Effector memory CD8-positive, alpha-beta T cell (primary cell): ENCODE data around the gene CDH13.

Source experiments
- ATAC-seq: fragments of 150-1000 bp; cut with Tn5 transposase; replicated peaks from 2 replicates; pipeline ENCODE4 v1.10.0; 2021; ENCODE audit warnings: mild to moderate bottlenecking, moderate library complexity
- DNase-seq, 3 experiments: peaks; one replicate each; pipeline ENCODE4 v3.0.0; 2021
- H3K27ac Mint-ChIP-seq, 2 donors: one replicate each; pipeline ENCODE4 v1.8.0; 2022; ENCODE audit warnings: mild to moderate bottlenecking in 2 of 2, mixed read lengths in 2 of 2, moderate library complexity in 2 of 2
- H3K27me3 Mint-ChIP-seq, 2 donors: one replicate each; pipeline ENCODE4 v1.8.0; 2022; ENCODE audit warnings: mixed read lengths in 2 of 2
- H3K36me3 Mint-ChIP-seq: one replicate; pipeline ENCODE4 v1.8.0; 2022; ENCODE audit warnings: mild to moderate bottlenecking, moderate library complexity, mixed read lengths; ENCODE audit not compliant: insufficient read depth
- H3K4me1 Mint-ChIP-seq, 2 donors: one replicate each; pipeline ENCODE4 v1.8.0; 2022; ENCODE audit warnings: low read depth in 2 of 2, mixed read lengths in 2 of 2
- H3K4me3 Mint-ChIP-seq, 2 donors: one replicate each; pipeline ENCODE4 v1.8.0; 2022; ENCODE audit warnings: mild to moderate bottlenecking in 2 of 2, mixed read lengths in 2 of 2, moderate library complexity in 2 of 2
- H3K9me3 Mint-ChIP-seq, 2 donors: one replicate each; pipeline ENCODE4 v1.8.0; 2022; ENCODE audit warnings: mixed read lengths in 2 of 2

CDH13 gene

GRCh38 chr16:83365166-83365565, 738.4 kb downstream of the CDH13 start:
- H3K9me3 Mint-ChIP-seq: peaks cover 0 to 7% of the 10 kb centered on the region in 2 donors
- H3K4me1 Mint-ChIP-seq: no peaks in the 10 kb centered on the region
- H3K27ac Mint-ChIP-seq: no peak overlapping the region
- no peaks in the 10 kb centered on the region for H3K36me3 Mint-ChIP-seq
- no peak overlapping the region for H3K4me3 Mint-ChIP-seq
- peaks cover 13 to 49% of the 10 kb centered on the region in 2 donors for H3K27me3 Mint-ChIP-seq
- DNase-seq (no peak), ATAC-seq (no peak)

GRCh38 chr16:83366228-83366627, 739.5 kb downstream of the CDH13 start:
- ATAC-seq (no peak), DNase-seq (no peak)
- Mint-ChIP-seq H3K36me3 (no peaks in the 10 kb centered on the region), H3K9me3 (peaks cover 0 to 8% of the 10 kb centered on the region in 2 donors), H3K4me3 (no peak overlapping the region), H3K27me3 (peaks cover 13 to 52% of the 10 kb centered on the region in 2 donors), H3K4me1 (no peaks in the 10 kb centered on the region), H3K27ac (no peak overlapping the region)

- H3K9me3 Mint-ChIP-seq: peaks cover 0 to 3% of the 10 kb centered on the region in 2 donors
- DNase-seq: no peak
- H3K36me3 Mint-ChIP-seq: no peaks in the 10 kb centered on the region
- no peaks in the 10 kb centered on the region for H3K4me1 Mint-ChIP-seq
- H3K27ac Mint-ChIP-seq: no peak overlapping the region
- ATAC-seq: no peak
- no peak overlapping the region for H3K4me3 Mint-ChIP-seq
- H3K27me3 Mint-ChIP-seq: peaks cover 18 to 30% of the 10 kb centered on the region in 2 donors
These were observed 748.2 kb downstream of the CDH13 start for GRCh38 chr16:83374979-83375378.

DNA sequence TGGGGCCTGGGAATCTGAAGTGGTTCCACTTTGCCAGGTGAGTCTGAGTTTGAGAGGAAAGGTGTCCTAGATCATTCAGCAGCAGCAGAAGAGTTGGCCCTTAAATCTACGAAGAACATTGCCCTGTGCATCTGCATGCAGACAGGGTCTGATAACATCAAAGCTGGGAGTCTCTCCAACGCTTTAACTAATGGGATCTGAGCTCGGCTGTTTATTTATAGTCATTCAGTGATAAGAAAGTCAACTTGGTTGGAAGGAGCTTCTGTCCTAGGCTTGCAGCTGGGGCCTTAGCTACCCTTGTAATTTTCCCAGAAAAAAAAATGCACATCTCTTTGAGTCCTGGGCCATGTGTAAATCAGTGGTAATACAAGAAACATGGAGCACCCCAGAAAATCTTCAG, 763.0 kb downstream of the CDH13 start:
- Mint-ChIP-seq H3K27me3 (peaks cover 0 to 6% of the 10 kb centered on the region in 2 donors), H3K4me1 (no peaks in the 10 kb centered on the region)

GRCh38 chr16:83390759-83391158, 764.0 kb downstream of the CDH13 start:
- Mint-ChIP-seq H3K27ac (no peak overlapping the region), H3K4me3 (no peak overlapping the region), H3K36me3 (peaks cover 3% of the 10 kb centered on the region), H3K27me3 (peaks cover 0 to 6% of the 10 kb centered on the region in 2 donors), H3K4me1 (no peaks in the 10 kb centered on the region), H3K9me3 (peaks cover 2 to 6% of the 10 kb centered on the region in 2 donors)
- no peak for DNase-seq
- no peak for ATAC-seq

More for the DNA sequence above, 763.0 kb downstream of the CDH13 start:
- Mint-ChIP-seq H3K36me3 (peaks cover 3% of the 10 kb centered on the region), H3K27ac (no peak overlapping the region), H3K9me3 (peaks cover 0 to 6% of the 10 kb centered on the region in 2 donors), H3K4me3 (no peak overlapping the region)
- DNase-seq: no peak
- no peak for ATAC-seq

DNA sequence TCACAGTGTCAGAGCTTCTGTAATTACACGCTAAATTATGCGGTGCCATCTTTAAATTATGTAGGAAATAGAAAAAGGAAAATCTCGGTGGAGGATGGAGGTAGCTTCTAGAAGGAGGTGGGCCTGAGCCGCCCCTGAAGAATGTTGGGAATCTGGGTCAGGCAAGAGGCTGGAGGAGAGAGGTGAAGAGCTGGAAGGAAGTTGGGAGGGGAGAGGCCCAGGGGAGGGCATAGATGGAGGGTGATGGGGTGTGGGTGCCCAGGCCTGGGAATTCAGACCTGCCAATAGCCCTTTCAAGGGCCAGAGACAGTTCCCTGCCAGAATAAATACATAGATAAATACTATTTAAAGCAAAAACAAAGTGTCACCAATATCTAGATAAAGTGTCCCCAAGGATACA, 766.0 kb downstream of the CDH13 start:
- no peak overlapping the region for H3K27ac Mint-ChIP-seq
- no peak for ATAC-seq
- no peak for DNase-seq
- peaks cover 8 to 11% of the 10 kb centered on the region in 2 donors for H3K9me3 Mint-ChIP-seq
- H3K27me3 Mint-ChIP-seq: peaks cover 0 to 6% of the 10 kb centered on the region in 2 donors
- H3K4me1 Mint-ChIP-seq: no peaks in the 10 kb centered on the region
- no peak overlapping the region for H3K4me3 Mint-ChIP-seq
- peaks cover 3% of the 10 kb centered on the region for H3K36me3 Mint-ChIP-seq

DNA sequence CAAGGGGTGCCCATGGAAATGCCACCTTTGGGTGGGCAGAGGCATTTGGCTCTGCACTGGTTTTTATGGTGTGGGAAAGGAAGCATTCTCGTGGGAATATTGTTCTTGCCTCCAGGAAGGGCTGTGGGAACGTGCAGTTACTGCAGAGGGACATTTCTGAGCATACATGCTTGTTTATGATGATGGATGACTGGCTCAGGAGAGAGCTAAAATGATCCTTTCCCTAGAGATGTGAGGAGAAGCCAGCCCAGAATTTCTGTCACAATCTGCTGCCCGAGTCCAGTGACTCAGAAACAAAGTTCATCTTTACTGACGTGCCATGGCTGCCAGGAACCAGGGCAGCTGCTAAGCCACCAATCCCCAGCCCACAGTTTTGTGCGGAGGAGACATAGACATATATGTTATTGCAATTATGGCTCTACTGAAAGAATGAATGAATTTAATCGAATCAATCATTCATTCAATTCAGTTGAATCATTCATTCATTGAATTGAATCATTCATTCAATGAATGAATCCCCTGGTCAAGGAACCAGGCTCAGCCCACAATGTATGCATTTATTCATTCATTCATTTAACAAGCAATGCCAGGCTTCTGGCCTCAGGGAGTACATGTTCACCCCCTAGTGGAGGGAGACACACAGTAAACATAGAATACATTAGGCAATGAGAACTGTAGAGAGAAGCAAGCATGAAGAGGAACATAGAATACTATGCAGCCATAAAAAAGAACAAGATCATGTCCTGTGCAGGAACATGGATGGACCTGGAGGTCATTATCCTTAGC, 766.6 kb downstream of the CDH13 start:
- H3K9me3 Mint-ChIP-seq: peaks cover 8 to 11% of the 10 kb centered on the region in 2 donors
- no peak overlapping the region for H3K27ac Mint-ChIP-seq
- ATAC-seq (no peak), DNase-seq (no peak)
- no peak overlapping the region for H3K4me3 Mint-ChIP-seq
- H3K4me1 Mint-ChIP-seq: no peaks in the 10 kb centered on the region
- peaks cover 0 to 6% of the 10 kb centered on the region in 2 donors for H3K27me3 Mint-ChIP-seq
- H3K36me3 Mint-ChIP-seq: peaks cover 3% of the 10 kb centered on the region

DNA sequence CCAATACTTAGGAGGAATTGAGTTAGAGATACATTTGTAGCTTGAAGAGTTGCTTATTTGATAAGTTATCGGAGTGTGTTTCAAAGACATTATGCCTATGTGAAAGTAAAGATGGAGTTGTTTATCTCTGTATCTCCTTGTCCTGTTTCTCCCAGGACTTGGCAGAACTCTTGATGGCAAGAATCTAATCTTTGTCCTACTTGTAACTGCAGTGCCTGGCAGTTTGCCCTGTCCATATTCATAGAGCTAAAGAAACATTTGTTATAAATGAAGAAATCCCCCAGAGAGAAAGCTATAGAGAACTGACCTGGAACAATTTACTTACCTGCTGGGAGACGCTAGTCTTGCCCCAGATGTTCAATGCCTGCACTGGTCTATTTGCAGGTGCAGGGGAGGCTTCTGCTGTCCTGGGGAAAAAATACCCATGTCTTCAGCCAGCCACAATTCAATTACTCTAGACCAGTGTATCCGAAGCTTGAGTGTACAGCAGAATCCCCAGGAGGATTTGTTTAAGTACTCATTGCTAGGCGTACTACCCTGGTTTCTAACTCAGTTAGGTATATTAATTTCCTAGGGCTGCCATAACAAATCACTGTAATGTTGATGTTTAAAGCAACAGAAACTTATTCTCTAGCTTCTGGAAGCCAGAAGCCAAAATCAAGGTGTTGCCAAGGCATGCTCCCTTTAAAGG, 771.0 kb downstream of the CDH13 start:
- H3K9me3 Mint-ChIP-seq: peaks cover 8 to 15% of the 10 kb centered on the region in 2 donors
- no peak for ATAC-seq
- no peaks in the 10 kb centered on the region for H3K4me1 Mint-ChIP-seq
- no peaks in the 10 kb centered on the region for H3K27me3 Mint-ChIP-seq
- no peak for DNase-seq
- H3K36me3 Mint-ChIP-seq: peaks cover under 1% of the 10 kb centered on the region
- H3K27ac Mint-ChIP-seq: no peak overlapping the region
- no peak overlapping the region for H3K4me3 Mint-ChIP-seq

DNA sequence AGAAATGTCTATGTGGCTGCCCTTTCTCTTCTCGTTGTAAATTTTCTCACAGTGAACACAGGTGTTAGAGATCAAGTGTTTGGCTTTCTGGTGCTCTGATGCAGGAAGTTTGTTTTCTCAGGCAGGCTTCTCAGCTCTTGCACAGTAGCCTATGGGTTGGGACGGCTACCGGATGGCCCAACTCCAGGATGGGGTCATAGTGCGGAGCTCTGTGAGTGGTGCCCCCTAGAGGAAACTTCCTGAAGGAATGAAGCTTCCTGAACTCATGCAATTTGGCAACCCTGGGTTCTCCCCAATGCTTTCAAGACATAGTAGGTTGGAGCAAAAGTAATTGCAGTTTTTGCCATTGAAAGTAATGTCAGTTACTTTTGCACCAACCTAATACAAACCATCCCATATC, 773.5 kb downstream of the CDH13 start:
- H3K9me3 Mint-ChIP-seq: peaks cover 8 to 10% of the 10 kb centered on the region in 2 donors
- H3K36me3 Mint-ChIP-seq: peaks cover 2% of the 10 kb centered on the region
- H3K27me3 Mint-ChIP-seq: peaks cover 0 to 9% of the 10 kb centered on the region in 2 donors
- DNase-seq (no peak), ATAC-seq (no peak)
- H3K4me3 Mint-ChIP-seq: no peak overlapping the region
- no peaks in the 10 kb centered on the region for H3K4me1 Mint-ChIP-seq
- no peak overlapping the region for H3K27ac Mint-ChIP-seq

DNA sequence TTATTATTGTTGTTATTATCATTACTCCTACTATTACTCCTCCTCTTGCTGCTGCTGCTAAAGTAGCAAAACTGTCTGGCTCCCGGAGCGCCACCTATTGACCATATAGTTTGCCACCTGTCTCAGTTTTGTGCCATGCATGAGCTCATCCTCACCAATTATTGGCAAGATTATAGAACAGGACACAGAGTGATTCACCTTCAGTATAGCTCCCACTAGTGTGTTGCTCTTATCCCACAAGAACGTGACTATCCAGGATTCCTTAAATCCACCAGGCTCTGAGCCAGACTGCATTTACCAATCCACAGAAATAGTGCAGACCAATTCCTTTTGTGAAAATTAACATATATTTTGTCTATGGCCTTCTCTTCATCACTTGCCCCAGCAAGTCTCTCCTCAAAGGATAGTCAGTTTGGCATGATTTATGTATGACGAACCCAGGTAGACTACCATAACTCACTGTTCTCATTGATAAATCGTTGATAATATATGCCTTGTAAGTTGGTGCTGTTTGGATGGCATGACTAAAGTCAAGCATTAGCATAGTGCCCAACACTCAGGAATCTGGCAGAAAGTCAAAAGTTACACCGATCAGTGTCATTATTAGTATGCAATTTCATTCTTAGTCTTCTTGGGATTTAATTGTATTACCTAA, 775.5 kb downstream of the CDH13 start:
- H3K36me3 Mint-ChIP-seq: peaks cover 2% of the 10 kb centered on the region
- H3K27ac Mint-ChIP-seq: no peak overlapping the region
- H3K27me3 Mint-ChIP-seq: peaks cover 0 to 17% of the 10 kb centered on the region in 2 donors
- no peaks in the 10 kb centered on the region for H3K4me1 Mint-ChIP-seq
- peaks cover 0 to 6% of the 10 kb centered on the region in 2 donors for H3K9me3 Mint-ChIP-seq
- ATAC-seq (no peak), DNase-seq (no peak)
- no peak overlapping the region for H3K4me3 Mint-ChIP-seq

- DNase-seq (no peak), ATAC-seq (no peak)
- Mint-ChIP-seq H3K4me3 (no peak overlapping the region), H3K27me3 (peaks cover 0 to 17% of the 10 kb centered on the region in 2 donors), H3K4me1 (no peaks in the 10 kb centered on the region), H3K9me3 (peaks cover 0 to 6% of the 10 kb centered on the region in 2 donors), H3K27ac (no peak overlapping the region), H3K36me3 (peaks cover 2% of the 10 kb centered on the region)
These were observed 776.2 kb downstream of the CDH13 start for GRCh38 chr16:83402967-83403366.

DNA sequence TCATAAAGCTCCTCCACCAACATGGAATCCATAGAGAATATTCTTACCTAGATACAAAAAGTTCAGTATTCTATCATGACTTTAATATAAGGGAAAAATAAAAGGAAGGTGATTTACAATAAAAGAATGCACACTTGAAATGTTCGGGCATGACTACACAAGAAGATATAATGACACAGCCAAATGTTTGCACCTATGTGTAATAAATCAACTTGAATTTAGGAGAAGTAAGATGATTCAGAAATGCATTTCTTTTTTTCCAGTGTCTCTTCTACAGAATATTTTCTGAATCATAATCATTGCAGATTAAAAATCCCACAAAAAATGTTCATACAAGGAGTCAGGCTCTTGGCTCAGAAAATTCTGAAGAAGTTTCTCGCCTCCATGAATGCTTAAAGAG, 777.0 kb downstream of the CDH13 start:
- peaks cover 0 to 20% of the 10 kb centered on the region in 2 donors for H3K27me3 Mint-ChIP-seq
- H3K36me3 Mint-ChIP-seq: peaks cover 2% of the 10 kb centered on the region
- DNase-seq (no peak), ATAC-seq (no peak)
- no peak overlapping the region for H3K27ac Mint-ChIP-seq
- H3K4me1 Mint-ChIP-seq: no peaks in the 10 kb centered on the region
- H3K4me3 Mint-ChIP-seq: no peak overlapping the region
- H3K9me3 Mint-ChIP-seq: peaks cover 0 to 8% of the 10 kb centered on the region in 2 donors

DNA sequence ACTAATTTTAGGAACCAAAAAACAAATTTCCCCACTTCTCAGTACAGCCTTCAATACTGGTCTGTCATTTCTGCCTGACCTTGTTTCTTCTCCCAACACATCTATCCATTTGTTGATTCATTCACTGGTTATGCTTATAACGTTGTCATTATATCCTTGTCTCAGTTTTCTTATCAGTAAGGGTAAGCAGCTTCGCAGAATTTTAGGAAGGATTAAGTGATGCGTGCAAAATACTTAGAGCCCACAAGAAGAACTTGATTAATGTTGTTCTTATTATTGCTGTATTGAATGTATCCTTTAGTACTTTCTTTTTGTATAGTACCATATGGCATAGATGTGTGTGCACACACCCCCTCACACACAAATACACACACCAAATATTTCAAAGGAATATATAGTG, 777.5 kb downstream of the CDH13 start:
- no peak for ATAC-seq
- Mint-ChIP-seq H3K36me3 (peaks cover 2% of the 10 kb centered on the region), H3K27me3 (peaks cover 0 to 24% of the 10 kb centered on the region in 2 donors), H3K4me1 (no peaks in the 10 kb centered on the region), H3K9me3 (peaks cover 0 to 9% of the 10 kb centered on the region in 2 donors), H3K27ac (no peak overlapping the region), H3K4me3 (no peak overlapping the region)
- no peak for DNase-seq
